Erythroblast (primary cell): Measurements from ENCODE around the gene PGBD5.

Source experiments
- GATA1 ChIP-seq: IDR thresholded peaks from 2 replicates; pipeline ENCODE4 v1.6.1; 2011; ENCODE audit warnings: low read depth, mild to moderate bottlenecking, control low read depth, low read length, moderate library complexity
- POLR2A ChIP-seq: IDR thresholded peaks from 2 replicates; pipeline ENCODE4 v1.6.1; 2011; ENCODE audit warnings: mild to moderate bottlenecking, low read length

DNA sequence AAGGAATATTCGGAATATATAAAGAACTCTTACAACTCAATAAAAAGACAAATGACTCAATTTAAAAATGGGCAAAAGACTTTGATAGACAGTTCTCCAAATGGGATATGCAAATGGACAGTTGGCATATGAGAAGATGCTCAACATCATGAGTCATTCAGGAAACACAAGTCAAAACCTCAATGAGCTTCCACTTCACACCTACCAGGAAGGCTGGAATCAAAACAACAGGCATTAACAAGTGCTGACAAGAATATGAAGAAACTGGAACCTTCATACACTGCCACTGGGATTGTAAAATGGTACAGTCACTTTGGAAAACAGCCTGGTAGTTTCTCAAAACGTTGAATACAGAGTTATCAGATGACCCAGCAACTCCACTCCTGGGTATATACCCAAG is 17.2 kb downstream of the PGBD5 start:
- TF ChIP-seq POLR2A (no peak), GATA1 (no peak)
